NCI-H1930 (cell line): Measurements from ENCODE around the gene MAGEC3.
A peak's percentile ranks its signal among the peaks of the same experiment; 100 is the strongest.
"Not testable (repeated sequence)": the region's sequence is repeated elsewhere in the genome, so short reads cannot be mapped to it uniquely, and the experiment has no call there.

ENCODE experiments used
- DNase-seq, 2 experiments: peaks; one replicate each; lab custom pipeline; 2025; lab: John Stamatoyannopoulos, UW

Gene MAGEC3

DNA sequence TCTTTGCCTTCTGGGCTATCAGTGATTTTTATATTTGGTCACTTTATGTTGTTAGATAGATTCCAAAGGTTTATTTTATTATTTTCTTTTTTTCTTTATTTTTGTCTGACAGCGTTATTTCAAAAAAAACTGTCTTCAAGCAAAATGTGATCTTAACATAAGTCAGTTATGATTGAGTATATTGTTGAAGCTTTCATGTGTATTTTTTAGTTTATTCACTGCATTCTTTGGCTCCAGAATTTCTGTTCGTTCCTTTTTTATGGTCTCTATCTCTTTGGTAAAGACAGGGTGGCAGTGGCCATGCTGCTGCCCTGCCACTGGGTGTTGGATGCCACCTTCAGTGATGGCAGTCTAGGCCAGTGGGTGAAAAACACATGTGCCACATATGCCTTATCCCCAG is at the start of gene MAGEC3:
Gene MAGEC3 (plus strand): TSS at position 301 of the 400 bp plus-strand sequence. CDS start 0 bp downstream, at position 301.
- no peak for DNase-seq

- no peak for DNase-seq
These were observed 46.3 kb upstream of the MAGEC3 start for GRCh38 chrX:141791856-141792255.

DNA sequence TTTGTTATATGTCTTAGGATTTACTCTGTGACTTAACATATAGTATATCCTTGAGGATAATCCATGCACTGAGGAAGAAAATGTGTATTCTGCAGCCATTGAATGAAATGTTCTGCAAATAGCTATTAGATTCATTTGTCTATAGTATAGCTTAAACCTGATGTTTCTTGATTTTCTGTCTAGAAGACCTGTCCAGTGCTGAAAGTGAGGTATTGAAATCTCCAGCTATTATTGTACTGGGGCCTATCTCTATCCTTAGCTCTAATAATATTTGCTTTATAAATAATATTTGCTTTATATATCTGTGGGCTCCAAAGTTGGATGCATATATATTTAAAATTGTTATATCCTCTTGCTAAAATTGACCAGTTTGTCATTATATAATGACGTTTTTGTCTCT is 26.7 kb upstream of the MAGEC3 start:
- DNase-seq = no peak

- DNase-seq = no peak
These were observed 23.8 kb upstream of the MAGEC3 start for GRCh38 chrX:141814213-141814857.

GRCh38 chrX:141815904-141816303 is 22.2 kb upstream of the MAGEC3 start:
- DNase-seq = no peak

DNA sequence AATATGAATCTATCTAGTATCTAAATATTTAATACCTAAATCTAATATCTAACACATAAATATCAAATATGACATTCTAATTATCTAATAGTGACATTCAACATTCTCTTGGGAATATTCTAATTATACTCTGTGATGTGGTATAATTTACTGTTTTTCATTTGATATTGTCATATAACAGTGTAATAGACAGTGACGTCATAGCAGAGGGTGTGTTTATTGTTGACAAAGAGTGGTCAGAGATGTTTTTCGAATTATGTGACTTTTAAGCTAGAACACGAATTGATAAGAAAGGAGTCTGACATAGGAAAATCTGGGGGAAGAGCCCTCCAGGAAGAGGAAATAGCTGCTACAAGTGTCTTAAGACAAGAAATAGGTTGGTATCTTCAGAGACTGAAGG is 5.9 kb upstream of the MAGEC3 start:
- DNase-seq = no peak

- DNase-seq = no peak
These were observed 1.7 kb downstream of the MAGEC3 start for GRCh38 chrX:141839856-141840255.

- no peak for DNase-seq
These were observed 19.4 kb downstream of the MAGEC3 start for GRCh38 chrX:141857479-141857878.

- DNase-seq = no peak
These were observed 41.5 kb downstream of the MAGEC3 start for GRCh38 chrX:141879616-141880015.

DNA sequence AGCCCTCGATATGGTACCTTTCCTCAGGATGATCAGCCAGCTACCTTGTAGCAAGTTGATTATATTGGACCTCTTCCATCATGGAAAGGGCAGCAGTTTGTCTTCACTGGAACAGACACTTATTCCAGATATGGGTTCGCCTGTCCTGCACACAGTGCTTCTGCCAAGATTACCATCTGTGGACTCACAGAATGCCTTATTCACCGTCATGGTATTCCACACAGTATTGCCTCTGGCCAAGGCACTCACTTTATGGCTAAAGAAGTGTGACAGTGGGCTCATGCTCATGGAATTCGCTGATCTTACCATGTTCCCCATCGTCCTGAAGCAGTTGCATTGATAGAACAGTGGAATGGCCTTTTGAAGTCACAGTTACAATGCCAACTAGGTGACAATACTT is 50.7 kb downstream of the MAGEC3 start:
- not testable (repeated sequence) for DNase-seq

GRCh38 chrX:141894733-141895132 is 56.6 kb downstream of the MAGEC3 start:
- DNase-seq = no peak

DNA sequence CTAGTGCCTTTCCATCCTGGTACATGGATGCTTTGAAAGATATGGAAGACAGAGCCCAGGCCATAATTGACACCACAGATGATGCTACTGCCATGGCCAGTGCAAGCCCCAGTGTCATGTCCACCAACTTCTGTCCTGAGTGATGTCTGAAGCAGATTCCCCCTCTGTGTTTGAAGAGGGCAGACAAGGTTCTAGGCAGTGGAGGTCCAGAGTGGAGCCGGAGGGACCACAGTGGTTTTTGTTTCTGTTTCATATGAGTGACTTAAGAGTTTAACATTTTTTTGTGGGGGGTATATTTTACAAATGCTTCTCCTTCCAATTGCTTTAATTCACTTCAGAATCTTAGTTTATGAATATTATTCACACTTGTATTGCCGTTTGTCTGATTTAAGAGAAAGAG is 59.6 kb downstream of the MAGEC3 start:
- no peak for DNase-seq

- no peak for DNase-seq
These were observed 64.2 kb downstream of the MAGEC3 start for GRCh38 chrX:141902366-141902765.

GRCh38 chrX:141903400-141904155 is 65.5 kb downstream of the MAGEC3 start, which contains the start of gene MAGEC1:
TSS of gene MAGEC1 (plus strand) at chrX:141903894. CDS start at chrX:141905073, 1,179 bp downstream.
- DNase-seq = peak; percentile 75 to 82

DNA sequence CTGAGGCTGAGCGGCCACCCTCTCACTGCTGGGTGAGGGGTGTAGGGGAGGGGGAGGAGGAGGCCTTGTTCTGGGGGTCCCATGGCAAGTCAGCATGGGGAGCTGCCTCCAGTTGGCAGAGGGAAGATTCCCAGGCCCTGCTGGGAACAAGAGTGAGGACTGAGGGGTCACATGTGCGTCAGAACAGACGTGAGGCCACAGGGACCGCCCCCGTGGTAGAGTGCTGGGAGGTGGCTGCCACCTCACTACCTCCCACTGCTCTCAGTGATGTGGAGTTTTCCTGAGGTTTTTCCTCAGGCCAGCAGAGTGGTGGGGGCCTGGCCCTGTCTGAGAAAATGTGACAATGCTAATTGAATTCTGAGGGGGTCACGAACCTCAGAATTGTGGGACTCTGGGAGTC is 66.1 kb downstream of the MAGEC3 start:
- DNase-seq = peak in 1 of 2 experiments; percentile 1

GRCh38 chrX:141917801-141918200 is 79.7 kb downstream of the MAGEC3 start:
- no peak for DNase-seq

DNA sequence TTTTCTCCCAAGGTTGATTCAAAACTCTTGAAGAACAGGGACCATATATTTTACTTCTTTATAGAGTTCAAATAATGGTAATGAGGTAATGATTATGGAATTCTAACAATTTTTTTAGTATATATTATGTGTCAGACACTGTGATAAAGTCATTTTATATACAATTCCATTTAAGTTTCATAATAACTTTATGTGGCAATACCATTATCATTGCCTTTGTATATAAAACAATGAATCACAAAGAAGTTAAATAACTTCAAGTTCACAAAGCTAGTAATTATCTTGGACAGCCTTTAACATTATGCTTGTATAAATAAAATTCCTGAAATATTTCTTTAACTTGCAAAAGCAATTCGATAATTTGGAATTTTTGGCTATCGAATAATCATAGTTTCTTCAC is 86.2 kb downstream of the MAGEC3 start:
- no peak for DNase-seq

DNA sequence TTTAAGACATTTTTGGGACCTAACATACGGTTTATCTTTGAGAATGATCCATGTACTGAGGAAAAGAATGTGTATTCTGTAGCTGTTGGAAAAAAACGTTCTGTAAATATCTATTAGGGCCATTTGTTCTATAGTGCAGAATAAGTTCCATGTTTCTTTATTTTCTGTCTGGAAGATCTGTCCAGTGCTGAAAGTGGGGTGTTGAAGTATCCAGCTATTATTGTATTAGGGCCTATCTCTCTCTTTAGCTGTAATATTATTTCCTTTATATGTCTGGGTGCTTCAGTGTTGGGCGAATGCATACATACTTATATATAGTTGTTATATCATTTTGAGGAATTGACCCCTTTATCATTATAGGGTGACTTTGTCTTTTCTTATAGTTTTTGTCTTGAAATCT is 90.3 kb downstream of the MAGEC3 start:
- no peak for DNase-seq

- no peak for DNase-seq
These were observed 96.0 kb downstream of the MAGEC3 start for GRCh38 chrX:141934059-141934641.

DNA sequence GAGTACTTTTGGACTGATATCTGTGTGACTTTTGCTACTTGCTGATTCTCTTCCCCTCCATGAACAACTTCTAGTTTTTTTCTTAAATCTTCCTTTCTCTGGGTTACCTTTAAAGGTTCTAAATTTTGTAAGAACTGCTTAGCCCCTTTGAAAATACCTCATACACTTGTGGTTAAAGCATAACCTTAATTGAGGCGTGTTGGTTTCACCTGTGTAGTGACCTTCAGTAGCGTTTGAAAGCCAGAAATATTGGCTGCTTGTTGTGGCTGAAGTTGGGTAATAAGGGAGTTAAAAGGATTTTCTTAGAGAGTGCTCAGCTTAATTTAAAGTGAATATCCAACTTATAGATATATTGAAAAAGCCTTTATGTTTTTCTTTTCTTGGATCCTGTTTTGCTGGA is 97.5 kb downstream of the MAGEC3 start:
- no peak for DNase-seq

- DNase-seq = no peak
These were observed 98.0 kb downstream of the MAGEC3 start for GRCh38 chrX:141936080-141936479.

GRCh38 chrX:141941234-141941633 is 103.1 kb downstream of the MAGEC3 start:
- DNase-seq = no peak

GRCh38 chrX:141945426-141945825 is 107.3 kb downstream of the MAGEC3 start:
- no peak for DNase-seq
